OCI-LY3 (cell line): ENCODE measurements around the gene EXOC4.

Source experiments
- CTCF ChIP-seq: fragments of 200-600, 300-600 bp; sonication (generic); IDR thresholded peaks from 2 replicates; pipeline ENCODE4 v1.5.1; 2014; ENCODE audit warnings: antibody characterized with exemption, low read length, low read depth
- EZH2phosphoT487 ChIP-seq: fragments of 200-600 bp; shearing (Covaris generic); IDR thresholded peaks from 2 replicates; pipeline ENCODE4 v1.6.1; 2018; ENCODE audit warnings: antibody characterized with exemption, mixed run types, low read depth

GRCh38 chr7:133714654-133715053, 461.8 kb downstream of the EXOC4 start:
- TF ChIP-seq CTCF (no peak), EZH2phosphoT487 (no peak)
